ENCODE data around the gene ADA. TPM values are rescaled to one million over a fixed set of nuclear protein-coding genes. Genes with fewer than 3 reads are reported as not detected.
A peak's percentile ranks its signal among the peaks of the same experiment; 100 is the strongest.

ADA gene
- total RNA-seq, 4 donors from 2014 or later: 2.6 to 5.4 (median 2.9) TPM

DNA sequence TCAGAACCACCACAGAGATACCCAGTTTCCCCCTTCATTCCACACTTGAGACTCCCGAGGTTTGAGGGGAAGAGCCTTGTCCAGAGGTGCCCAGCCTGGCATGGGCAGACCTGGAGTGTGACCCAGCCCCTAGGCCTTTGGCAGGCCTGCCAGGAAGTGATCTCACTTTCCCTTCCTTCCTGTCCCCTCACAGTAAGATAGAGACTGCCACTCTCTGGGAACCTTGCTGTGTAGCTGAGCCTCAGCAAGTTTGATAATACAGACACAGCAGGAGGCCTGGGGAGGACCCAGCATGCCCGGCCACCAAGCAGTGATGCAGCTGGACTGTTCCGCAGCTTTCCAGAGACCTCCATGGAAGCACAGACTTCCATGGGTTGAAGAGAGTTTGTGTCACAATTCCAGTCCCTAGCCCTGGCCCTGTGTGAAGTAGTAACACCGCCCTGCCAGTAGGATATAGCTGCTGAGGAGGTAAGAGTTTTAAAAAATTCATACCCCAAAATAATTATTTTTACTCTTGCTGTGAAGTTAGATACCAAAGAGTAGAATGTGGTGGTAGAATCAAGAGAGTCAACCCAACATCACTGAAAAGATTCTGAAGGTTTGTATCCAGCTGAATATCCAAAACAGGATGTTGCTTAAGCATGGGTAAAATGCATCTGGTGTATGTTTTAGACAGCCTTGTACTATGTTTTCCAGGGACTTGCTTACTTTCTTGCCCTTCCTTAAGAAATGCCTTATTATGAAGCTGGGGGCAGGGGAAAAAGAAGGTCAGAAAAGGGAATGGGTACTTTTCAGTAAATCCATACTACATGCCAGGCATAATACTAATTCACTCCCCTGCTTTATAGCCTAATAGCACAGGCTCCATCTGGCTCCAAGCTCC lies 52.8 kb downstream of the ADA start:
- TF ChIP-seq, protein P1, sequence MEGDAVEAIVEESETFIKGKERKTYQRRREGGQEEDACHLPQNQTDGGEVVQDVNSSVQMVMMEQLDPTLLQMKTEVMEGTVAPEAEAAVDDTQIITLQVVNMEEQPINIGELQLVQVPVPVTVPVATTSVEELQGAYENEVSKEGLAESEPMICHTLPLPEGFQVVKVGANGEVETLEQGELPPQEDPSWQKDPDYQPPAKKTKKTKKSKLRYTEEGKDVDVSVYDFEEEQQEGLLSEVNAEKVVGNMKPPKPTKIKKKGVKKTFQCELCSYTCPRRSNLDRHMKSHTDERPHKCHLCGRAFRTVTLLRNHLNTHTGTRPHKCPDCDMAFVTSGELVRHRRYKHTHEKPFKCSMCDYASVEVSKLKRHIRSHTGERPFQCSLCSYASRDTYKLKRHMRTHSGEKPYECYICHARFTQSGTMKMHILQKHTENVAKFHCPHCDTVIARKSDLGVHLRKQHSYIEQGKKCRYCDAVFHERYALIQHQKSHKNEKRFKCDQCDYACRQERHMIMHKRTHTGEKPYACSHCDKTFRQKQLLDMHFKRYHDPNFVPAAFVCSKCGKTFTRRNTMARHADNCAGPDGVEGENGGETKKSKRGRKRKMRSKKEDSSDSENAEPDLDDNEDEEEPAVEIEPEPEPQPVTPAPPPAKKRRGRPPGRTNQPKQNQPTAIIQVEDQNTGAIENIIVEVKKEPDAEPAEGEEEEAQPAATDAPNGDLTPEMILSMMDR (IDR thresholded peaks at IDR 0.05): peak in 1 of 5 experiments; percentile 17
- TF ChIP-seq EP300 (IDR thresholded peaks at IDR 0.05; ENCODE audit: low read depth): no peak
- no peak for TF ChIP-seq POLR2A (IDR thresholded peaks at IDR 0.05)
- H3K36me3 ChIP-seq: no peaks in the 10 kb centered on the region
- in situ Hi-C loops (cut with MboI; ENCODE audit: low pct_ligation_motif_present in 1 of 4, low pct_unique_long_range_greater_than_20kb in 1 of 4, low sequenced_read_pairs in 3 of 4): no loop called here
- no peaks in the 10 kb centered on the region for H3K27me3 ChIP-seq
- DNase-seq: no peak
- 64 to 100% methylated on average over 1 to 4 of the region's 4 CpGs for WGBS, 2 donors (ENCODE audit: low coverage in 1 of 2)
- H3K4me3 ChIP-seq: no peak overlapping the region
- H3K4me1 ChIP-seq: peaks cover 44 to 86% (median 61%) of the 10 kb centered on the region in 4 donors
- intact Hi-C loops (cut with DNase I; ENCODE audit: low total_unique reads): no loop called here
- H3K27ac ChIP-seq: peak overlapping the region; percentile 80 to 93 (median 88)
- H3K9me3 ChIP-seq: no peaks in the 10 kb centered on the region

DNA sequence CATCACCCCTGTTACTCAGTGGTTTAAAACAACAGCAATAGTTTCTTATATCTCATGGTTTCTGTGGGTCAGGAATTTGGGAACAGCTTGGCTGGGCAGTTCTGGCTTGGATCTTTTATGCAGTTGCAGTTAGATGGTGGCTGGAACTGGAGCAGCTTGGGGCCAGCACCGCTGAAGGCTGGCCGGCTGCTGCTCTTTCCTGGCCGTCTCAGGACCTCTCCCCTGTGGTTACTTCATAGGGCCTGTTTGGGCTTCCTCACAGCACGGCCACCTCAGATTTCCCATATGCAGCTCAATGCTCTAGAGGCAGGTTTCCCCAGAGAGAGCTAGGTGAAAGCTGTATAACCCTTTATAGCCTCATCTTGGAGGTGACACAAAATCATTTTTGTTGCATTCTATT lies 53.6 kb downstream of the ADA start:
- Histone ChIP-seq H3K4me3 (no peak overlapping the region), H3K27me3 (no peaks in the 10 kb centered on the region), H3K36me3 (no peaks in the 10 kb centered on the region), H3K9me3 (no peaks in the 10 kb centered on the region), H3K27ac (peak overlapping the region; percentile 80 to 93 (median 88)), H3K4me1 (peaks cover 44 to 83% (median 58%) of the 10 kb centered on the region in 4 donors)
- in situ Hi-C loops (cut with MboI; ENCODE audit: low pct_ligation_motif_present in 1 of 4, low pct_unique_long_range_greater_than_20kb in 1 of 4, low sequenced_read_pairs in 3 of 4): no loop called here
- no peak for TF ChIP-seq POLR2AphosphoS5 (IDR thresholded peaks at IDR 0.05)
- TF ChIP-seq EP300 (IDR thresholded peaks at IDR 0.05; ENCODE audit: low read depth): no peak
- TF ChIP-seq POLR2A (IDR thresholded peaks at IDR 0.05): no peak
- TF ChIP-seq, protein P1 (IDR thresholded peaks at IDR 0.05): no peak
- WGBS, 2 donors (ENCODE audit: low coverage in 1 of 2): 71% methylated on average over 4 of the region's 4 CpGs; no CpG with 5 or more reads in 1 of the 2 donors
- DNase-seq: no peak
- intact Hi-C loops (cut with DNase I; ENCODE audit: low total_unique reads): no loop called here

DNA sequence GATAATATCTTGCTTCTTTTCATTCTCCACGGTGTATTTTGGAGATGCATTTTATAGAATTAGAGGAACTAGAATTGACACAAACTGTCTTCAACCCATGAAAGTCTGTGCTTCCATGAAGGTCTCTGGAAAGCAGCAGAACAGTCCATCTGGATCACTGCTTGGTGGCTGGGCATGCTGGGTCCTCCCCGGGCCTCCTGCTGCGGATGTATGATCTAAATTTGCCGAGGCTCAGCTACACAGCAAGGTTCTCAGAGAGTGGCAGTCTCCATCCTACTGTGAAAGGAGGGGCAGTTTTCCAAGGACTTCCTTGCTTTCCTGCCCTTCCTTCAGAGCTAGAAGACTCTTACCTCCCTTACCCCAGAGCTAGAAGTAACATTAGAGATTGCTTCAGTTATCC lies 54.0 kb downstream of the ADA start:
- Histone ChIP-seq H3K9me3 (no peaks in the 10 kb centered on the region), H3K36me3 (no peaks in the 10 kb centered on the region), H3K27me3 (no peaks in the 10 kb centered on the region), H3K27ac (peak overlapping the region; percentile 80 to 93 (median 88)), H3K4me3 (no peak overlapping the region), H3K4me1 (peaks cover 44 to 79% (median 56%) of the 10 kb centered on the region in 4 donors)
- WGBS, 2 donors (ENCODE audit: low coverage in 1 of 2): 83 to 89% methylated on average over 1 to 4 of the region's 4 CpGs
- intact Hi-C loops (cut with DNase I; ENCODE audit: low total_unique reads) (no loop called here), in situ Hi-C loops (cut with MboI; ENCODE audit: low pct_ligation_motif_present in 1 of 4, low pct_unique_long_range_greater_than_20kb in 1 of 4, low sequenced_read_pairs in 3 of 4) (no loop called here)
- TF ChIP-seq POLR2A (IDR thresholded peaks at IDR 0.05) (no peak), POLR2AphosphoS5 (IDR thresholded peaks at IDR 0.05) (no peak), EP300 (IDR thresholded peaks at IDR 0.05; ENCODE audit: low read depth) (no peak)
- TF ChIP-seq, protein P1 (IDR thresholded peaks at IDR 0.05): no peak
- DNase-seq: no peak

DNA sequence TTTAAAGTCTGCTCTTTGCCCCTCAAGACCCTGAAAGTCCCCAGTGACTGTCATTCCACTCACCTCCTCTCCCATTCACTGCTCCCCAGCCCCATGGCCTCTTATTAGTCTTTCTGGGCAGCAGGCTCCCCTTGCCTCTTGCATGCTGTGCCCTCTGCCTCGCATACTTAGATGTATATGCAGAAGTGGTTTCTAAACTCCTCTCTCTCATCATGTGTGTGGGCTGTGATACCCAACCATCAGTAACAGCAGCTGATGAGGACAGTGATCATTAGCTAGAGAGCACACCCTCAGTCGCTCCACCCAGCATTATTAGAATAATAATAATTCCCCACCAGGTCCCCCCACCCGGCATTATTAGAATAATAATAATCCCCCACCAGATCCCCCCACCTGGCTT lies 54.6 kb downstream of the ADA start:
- no peaks in the 10 kb centered on the region for H3K9me3 ChIP-seq
- peak overlapping the region; percentile 80 to 93 (median 88) for H3K27ac ChIP-seq
- intact Hi-C loops (cut with DNase I; ENCODE audit: low total_unique reads) (no loop called here), in situ Hi-C loops (cut with MboI; ENCODE audit: low pct_ligation_motif_present in 1 of 4, low pct_unique_long_range_greater_than_20kb in 1 of 4, low sequenced_read_pairs in 3 of 4) (no loop called here)
- H3K36me3 ChIP-seq: no peaks in the 10 kb centered on the region
- whole genome bisulfite sequencing, 2 donors (ENCODE audit: low coverage in 1 of 2): 78 to 92% methylated on average over 2 to 3 of the region's 3 CpGs
- H3K27me3 ChIP-seq: no peaks in the 10 kb centered on the region
- H3K4me1 ChIP-seq: peaks cover 41 to 73% (median 49%) of the 10 kb centered on the region in 4 donors
- no peak for DNase-seq
- no peak for TF ChIP-seq POLR2A (IDR thresholded peaks at IDR 0.05)
- no peak for TF ChIP-seq EP300 (IDR thresholded peaks at IDR 0.05; ENCODE audit: low read depth)
- TF ChIP-seq, protein P1 (IDR thresholded peaks at IDR 0.05): no peak
- TF ChIP-seq POLR2AphosphoS5 (IDR thresholded peaks at IDR 0.05): no peak
- H3K4me3 ChIP-seq: no peak overlapping the region
